ENCODE results near the gene P2RY14.
"Not testable (repeated sequence)": the region's sequence is repeated elsewhere in the genome, so short reads cannot be mapped to it uniquely, and the experiment has no call there.

The P2RY14 gene

GRCh38 chr3:151175952-151176351, 102.4 kb downstream of the P2RY14 start:
- DNase-seq = no peak

GRCh38 chr3:151174351-151174750, 104.0 kb downstream of the P2RY14 start:
- DNase-seq = no peak

GRCh38 chr3:151171145-151171757, 107.1 kb downstream of the P2RY14 start:
- DNase-seq = no peak

- DNase-seq = not testable (repeated sequence)
Measured at GRCh38 chr3:151169948-151170679, 108.2 kb downstream of the P2RY14 start.

GRCh38 chr3:151169262-151169947, 108.9 kb downstream of the P2RY14 start:
- DNase-seq = no peak

GRCh38 chr3:151168269-151169094, 109.9 kb downstream of the P2RY14 start:
- DNase-seq = peak; percentile 66

- DNase-seq = no peak
Measured at GRCh38 chr3:151166161-151166560, 112.2 kb downstream of the P2RY14 start.

GRCh38 chr3:151165226-151165625, 113.1 kb downstream of the P2RY14 start:
- DNase-seq = no peak
